Keratinocyte (primary cell): ENCODE data around the gene SIVA1. TPM values are rescaled to one million over a fixed set of nuclear protein-coding genes. Genes with fewer than 3 reads are reported as not detected.

ENCODE experiments used
- DNase-seq: peaks from one replicate; pipeline ENCODE4 v3.0.0-alpha.2; 2011; ENCODE audit warnings: low read depth, missing footprints, low spot score
- FAIRE-seq: peaks from 2 replicates; lab custom pipeline; 2011; peaks lifted over from hg19 to GRCh38; lab: Jason Lieb, UNC
- H2AFZ ChIP-seq: 2 replicates; pipeline ENCODE4 v1.6.0; 2012; ENCODE audit warnings: low read length, control low read depth, inconsistent platforms; ENCODE audit not compliant: control insufficient read depth
- H3K27ac ChIP-seq: 2 replicates; pipeline ENCODE4 v1.5.1; 2011; ENCODE audit warnings: low read length; ENCODE audit not compliant: control insufficient read depth, insufficient read depth
- H3K27me3 ChIP-seq: 3 replicates; pipeline ENCODE4 v1.6.0; 2011; ENCODE audit warnings: low read length; ENCODE audit not compliant: control insufficient read depth, insufficient read depth; ENCODE audit errors: extremely low read depth
- H3K36me3 ChIP-seq, 2 experiments: 2 replicates in 1 of 2; 3 replicates in 1 of 2; pipeline ENCODE4 v1.5.1; 2011; ENCODE audit warnings: low read length in 2 of 2, mild to moderate bottlenecking in 1 of 2; ENCODE audit not compliant: control insufficient read depth in 2 of 2, insufficient read depth in 2 of 2; ENCODE audit errors: extremely low read depth in 1 of 2
- H3K4me1 ChIP-seq: 3 replicates; pipeline ENCODE4 v1.5.1; 2011; ENCODE audit warnings: low read length; ENCODE audit not compliant: control insufficient read depth, insufficient read depth; ENCODE audit errors: extremely low read depth
- H3K4me2 ChIP-seq: 3 replicates; pipeline ENCODE4 v1.6.0; 2011; ENCODE audit warnings: low read depth, low read length; ENCODE audit not compliant: control insufficient read depth, insufficient read depth; ENCODE audit errors: extremely low read depth
- H3K4me3 ChIP-seq, 3 experiments: fragments of 200-600 bp in 1 of 3; sonication (generic) in 1 of 3; 2 replicates in 2 of 3; 3 replicates in 1 of 3; pipeline ENCODE4 v1.5.1; 2011 to 2016; ENCODE audit warnings: low read length in 3 of 3, mild to moderate bottlenecking in 3 of 3, control low read depth in 2 of 3, inconsistent platforms in 1 of 3, low read depth in 1 of 3, mixed read lengths in 1 of 3, mixed run types in 1 of 3, moderate library complexity in 1 of 3; ENCODE audit not compliant: control insufficient read depth in 2 of 3, insufficient read depth in 2 of 3; ENCODE audit errors: extremely low read depth in 1 of 3
- H3K79me2 ChIP-seq: 2 replicates; pipeline ENCODE4 v1.6.0; 2012; ENCODE audit warnings: low read length; ENCODE audit not compliant: control insufficient read depth, insufficient read depth
- H3K9ac ChIP-seq: 3 replicates; pipeline ENCODE4 v1.6.0; 2011; ENCODE audit warnings: low read length; ENCODE audit not compliant: control insufficient read depth, insufficient read depth; ENCODE audit errors: extremely low read depth
- H3K9me1 ChIP-seq: 3 replicates; pipeline ENCODE4 v1.6.0; 2011; ENCODE audit warnings: low read length; ENCODE audit not compliant: control insufficient read depth, insufficient read depth; ENCODE audit errors: extremely low read depth
- H3K9me3 ChIP-seq: 2 replicates; pipeline ENCODE4 v1.5.1; 2012; ENCODE audit warnings: low read depth, low read length; ENCODE audit not compliant: control insufficient read depth
- H4K20me1 ChIP-seq: 3 replicates; pipeline ENCODE4 v1.6.0; 2011; ENCODE audit warnings: low read length; ENCODE audit not compliant: control insufficient read depth, insufficient read depth; ENCODE audit errors: extremely low read depth
- EZH2 ChIP-seq: IDR thresholded peaks from one replicate; pipeline ENCODE4 v1.6.1; 2012; ENCODE audit warnings: inconsistent platforms, mild to moderate bottlenecking, low read length, moderate library complexity
- dilution Hi-C: fragments of 300-500 bp; cut with MboI; formaldehyde crosslinking; loops from one replicate; pipeline ENCODE4 v1.7.0; 2020; ENCODE audit warnings: low sequenced_read_pairs; ENCODE audit not compliant: extremely low pct_ligation_motif_present
- polyA plus RNA-seq, 5 experiments: library from polyadenylated mRNA; depleted of rRNA in 3 of 5; stranded (reverse) in 3 of 5; stranded (forward) in 1 of 5; unstranded in 1 of 5; fragments of >200 nt; gene quantifications; 1 replicate in 1 of 5; 2 replicates in 3 of 5; 3 replicates in 1 of 5; pipeline versions ENCODE4 v1.2.1 to v1.2.3, GENCODE V29; 2011 to 2012; ENCODE audit warnings: missing spikeins in 2 of 5, low read depth in 1 of 5, low replicate concordance in 1 of 5
- TF ChIP-seq, protein P1 (sequence below), 3 experiments: IDR thresholded peaks in 1 of 3; conservative IDR thresholded peaks in 1 of 3; optimal IDR thresholded peaks in 1 of 3; 2 replicates in 2 of 3; 3 replicates in 1 of 3; pipeline versions ENCODE3 to v1.5.1; 2011; ENCODE audit warnings: low read length in 3 of 3, mild to moderate bottlenecking in 3 of 3, moderate library complexity in 2 of 3, control low read depth in 1 of 3, inconsistent platforms in 1 of 3; ENCODE audit not compliant: insufficient read depth in 2 of 3; ENCODE audit errors: extremely low read depth in 1 of 3

The SIVA1 gene
- polyA plus RNA-seq, 1 donor (not counting 4 experiments of a cell fraction or from before 2014, with no cell fraction given), result 35.3 TPM

- Histone ChIP-seq H3K4me3 (no peak overlapping the region), H3K4me2 (no peak overlapping the region), H3K79me2 (no peaks in the 10 kb centered on the region), H2AFZ (no peak overlapping the region), H3K36me3 (peaks cover 12 to 25% of the 10 kb centered on the region in 2 experiments), H3K9me1 (no peaks in the 10 kb centered on the region), H3K4me1 (no peaks in the 10 kb centered on the region), H3K27ac (no peak overlapping the region), H3K27me3 (no peaks in the 10 kb centered on the region), H3K9me3 (no peaks in the 10 kb centered on the region), H3K9ac (no peak overlapping the region), H4K20me1 (peaks cover 5% of the 10 kb centered on the region)
- FAIRE-seq (no peak), DNase-seq (no peak)
- no peak for TF ChIP-seq EZH2
- TF ChIP-seq, protein P1, sequence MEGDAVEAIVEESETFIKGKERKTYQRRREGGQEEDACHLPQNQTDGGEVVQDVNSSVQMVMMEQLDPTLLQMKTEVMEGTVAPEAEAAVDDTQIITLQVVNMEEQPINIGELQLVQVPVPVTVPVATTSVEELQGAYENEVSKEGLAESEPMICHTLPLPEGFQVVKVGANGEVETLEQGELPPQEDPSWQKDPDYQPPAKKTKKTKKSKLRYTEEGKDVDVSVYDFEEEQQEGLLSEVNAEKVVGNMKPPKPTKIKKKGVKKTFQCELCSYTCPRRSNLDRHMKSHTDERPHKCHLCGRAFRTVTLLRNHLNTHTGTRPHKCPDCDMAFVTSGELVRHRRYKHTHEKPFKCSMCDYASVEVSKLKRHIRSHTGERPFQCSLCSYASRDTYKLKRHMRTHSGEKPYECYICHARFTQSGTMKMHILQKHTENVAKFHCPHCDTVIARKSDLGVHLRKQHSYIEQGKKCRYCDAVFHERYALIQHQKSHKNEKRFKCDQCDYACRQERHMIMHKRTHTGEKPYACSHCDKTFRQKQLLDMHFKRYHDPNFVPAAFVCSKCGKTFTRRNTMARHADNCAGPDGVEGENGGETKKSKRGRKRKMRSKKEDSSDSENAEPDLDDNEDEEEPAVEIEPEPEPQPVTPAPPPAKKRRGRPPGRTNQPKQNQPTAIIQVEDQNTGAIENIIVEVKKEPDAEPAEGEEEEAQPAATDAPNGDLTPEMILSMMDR (optimal IDR thresholded peaks at IDR 0.05 in 1 of 3, IDR thresholded peaks at IDR 0.05 in 1 of 3, conservative IDR thresholded peaks at IDR 0.05 in 1 of 3; ENCODE audit: extremely low read depth in 1 of 3, insufficient read depth in 2 of 3, low read length in 3 of 3), result no peak
- dilution Hi-C loops, result no loop called here
These were observed 35.8 kb upstream of the SIVA1 start for GRCh38 chr14:104717137-104717536.

GRCh38 chr14:104717646-104718045 lies 35.3 kb upstream of the SIVA1 start:
- H3K9ac ChIP-seq, result no peak overlapping the region
- H3K9me3 ChIP-seq, result no peaks in the 10 kb centered on the region
- FAIRE-seq (no peak), DNase-seq (no peak)
- no peaks in the 10 kb centered on the region for H3K4me1 ChIP-seq
- no peaks in the 10 kb centered on the region for H3K9me1 ChIP-seq
- dilution Hi-C loops, result no loop called here
- no peak for TF ChIP-seq EZH2
- TF ChIP-seq, protein P1 (optimal IDR thresholded peaks at IDR 0.05 in 1 of 3, IDR thresholded peaks at IDR 0.05 in 1 of 3, conservative IDR thresholded peaks at IDR 0.05 in 1 of 3; ENCODE audit: extremely low read depth in 1 of 3, insufficient read depth in 2 of 3, low read length in 3 of 3), result no peak
- no peaks in the 10 kb centered on the region for H3K27me3 ChIP-seq
- H3K79me2 ChIP-seq, result no peaks in the 10 kb centered on the region
- H3K4me3 ChIP-seq, result no peak overlapping the region
- no peak overlapping the region for H3K4me2 ChIP-seq
- no peak overlapping the region for H3K27ac ChIP-seq
- H3K36me3 ChIP-seq, result peaks cover 10 to 21% of the 10 kb centered on the region in 2 experiments
- H2AFZ ChIP-seq, result no peak overlapping the region
- peaks cover 5% of the 10 kb centered on the region for H4K20me1 ChIP-seq
